K562 (cell line): ENCODE data around the gene POU3F1. TPM values are rescaled to one million over a fixed set of nuclear protein-coding genes. Genes with fewer than 3 reads are reported as not detected.

Source experiments
- AFF4 ChIP-seq: sonication (generic); formaldehyde crosslinking; IDR thresholded peaks from 2 replicates; pipeline ENCODE4 v1.8.0; 2023; ENCODE audit warnings: mild to moderate bottlenecking, missing genetic modification reagents
- BCOR ChIP-seq: fragments of 450-650 bp; IDR thresholded peaks from 2 replicates; pipeline ENCODE4 v1.6.1; 2016
- BRF2 ChIP-seq: IDR thresholded peaks from 3 replicates; pipeline ENCODE4 v1.6.1; 2011; ENCODE audit warnings: borderline replicate concordance, mild to moderate bottlenecking; ENCODE audit not compliant: insufficient read length, insufficient read depth
- EGR1 ChIP-seq: fragments of 450-650 bp; conservative IDR thresholded peaks from 2 replicates; pipeline ENCODE4 v1.6.1; 2017; ENCODE audit warnings: mild to moderate bottlenecking
- KDM2B ChIP-seq: fragments of 250-450 bp; sonication (Bioruptor Pico); IDR thresholded peaks from 2 replicates; pipeline ENCODE4 v1.8.0; 2021; ENCODE audit warnings: mild to moderate bottlenecking, moderate library complexity
- MBD2 ChIP-seq: sonication (generic); IDR thresholded peaks from 2 replicates; pipeline ENCODE4 v1.6.1; 2016; ENCODE audit warnings: low read depth, borderline replicate concordance
- MNT ChIP-seq, 2 experiments: fragments of 450-650 bp; conservative IDR thresholded peaks; 2 replicates each; pipeline ENCODE4 v1.6.1; 2017; ENCODE audit warnings: mild to moderate bottlenecking in 2 of 2, moderate library complexity in 2 of 2
- PATZ1 ChIP-seq: fragments of 250-450 bp; sonication (Bioruptor Pico); IDR thresholded peaks from 2 replicates; pipeline ENCODE4 v1.5.0; 2020; ENCODE audit warnings: mild to moderate bottlenecking, borderline replicate concordance
- RAD21 ChIP-seq, 2 experiments: fragments of 250-450 bp in 1 of 2; fragments of 450-650 bp in 1 of 2; sonication (Bioruptor Pico) in 1 of 2; formaldehyde crosslinking in 1 of 2; IDR thresholded peaks in 1 of 2; conservative IDR thresholded peaks in 1 of 2; 2 replicates each; pipeline versions ENCODE4 v1.4.0 to v1.8.0; 2020 to 2022; ENCODE audit warnings: mild to moderate bottlenecking in 2 of 2, moderate library complexity in 1 of 2
- RBM25 ChIP-seq: fragments of 200-400 bp; formaldehyde crosslinking; IDR thresholded peaks from 2 replicates; pipeline ENCODE4 v1.6.1; 2018; ENCODE audit warnings: low read length, low read depth, moderate library complexity; ENCODE audit not compliant: severe bottlenecking
- RBM34 ChIP-seq: fragments of 200-400 bp; formaldehyde crosslinking; IDR thresholded peaks from 2 replicates; pipeline ENCODE4 v1.6.1; 2018; ENCODE audit warnings: low read length, borderline replicate concordance; ENCODE audit not compliant: insufficient read depth
- SP2 ChIP-seq: IDR thresholded peaks from 2 replicates; pipeline ENCODE4 v1.6.1; 2011; ENCODE audit warnings: mild to moderate bottlenecking, low read depth, low read length, moderate library complexity; ENCODE audit not compliant: poor library complexity, severe bottlenecking; ENCODE audit errors: extremely low read depth
- ZBTB1 ChIP-seq: sonication (generic); formaldehyde crosslinking; IDR thresholded peaks from 2 replicates; pipeline ENCODE4 v1.8.1; 2023; ENCODE audit warnings: missing genetic modification reagents, low read depth, mild to moderate bottlenecking, borderline replicate concordance
- ZNF740 ChIP-seq, 3 experiments: fragments of 200-800 bp in 1 of 3; sonication (Bioruptor generic) in 1 of 3; sonication (generic) in 1 of 3; formaldehyde crosslinking in 1 of 3; IDR thresholded peaks; 2 replicates each; pipeline versions ENCODE4 v1.6.1 to v1.8.0; 2016 to 2022; ENCODE audit warnings: mild to moderate bottlenecking in 2 of 3, missing compliant biosample characterization in 2 of 3, missing genetic modification characterization in 2 of 3, missing genetic modification reagents in 1 of 3
- polyA plus RNA-seq, 8 experiments: library from polyadenylated mRNA; depleted of rRNA in 4 of 8; stranded (reverse) in 5 of 8; unstranded in 3 of 8; fragments of >200 nt; fragmentation: Nextera tagmentation in 2 of 8; fragmentation: Illumina TruSeq in 1 of 8; extraction: Ambion mirVana in 2 of 8; extraction: Trizol in 1 of 8; gene quantifications; 2 replicates each; pipeline versions ENCODE4 v1.2.1 to v1.2.3, GENCODE V29; 2011 to 2014; ENCODE audit warnings: inconsistent platforms in 1 of 8, missing spikeins in 1 of 8
- total RNA-seq, 7 experiments: library from RNA; depleted of rRNA in 6 of 7; stranded (reverse); fragments of >200 nt in 6 of 7; fragmentation: Illumina TruSeq in 2 of 7; extraction: Trizol in 2 of 7; gene quantifications; 2 replicates each; pipeline versions ENCODE4 v1.2.1 to v1.2.3, GENCODE V29; 2011 to 2021; ENCODE audit warnings: low replicate concordance in 1 of 7

POU3F1 gene
- total and polyA plus RNA-seq, 9 of the 15 experiments (the other 6 are each of a cell fraction or from before 2014, with no cell fraction given), result 0.09 TPM; not detected in 8

GRCh38 chr1:38046884-38047602 lies 450 bp upstream of the POU3F1 start (continued):
- TF ChIP-seq AFF4 (CRISPR knock-in tag) (no peak), MNT (conservative IDR thresholded peaks at IDR 0.05) (peak; percentile 94 to 97), RBM25 (peak; percentile 71), ZNF740 (CRISPR knock-in tag; IDR thresholded peaks at IDR 0.05) (peak; percentile 45; the same call in 1 of the 2 replicates), ZNF740 (tag; IDR thresholded peaks at IDR 0.05) (0 out of 4 replicates have a peak, but pooled peaks of 1 of the 2 experiments have one; percentile 28), PATZ1 (CRISPR knock-in tag) (no peak), KDM2B (0 out of 2 replicates have a peak, but pooled peaks have one; percentile 18), MBD2 (0 out of 2 replicates have a peak, but pooled peaks have one; percentile 19), BRF2 (no peak), ZBTB1 (CRISPR knock-in tag) (0 out of 2 replicates have a peak, but pooled peaks have one; percentile 17), SP2 (peak; percentile 53), RBM34 (0 out of 2 replicates have a peak, but pooled peaks have one; percentile 37), BCOR (peak; percentile 15; the same call in 1 of the 2 replicates), EGR1 (peak; percentile 87), RAD21 (CRISPR knock-in tag; conservative IDR thresholded peaks at IDR 0.05 in 1 of 2, IDR thresholded peaks at IDR 0.05 in 1 of 2) (peak in 1 of 2 experiments; percentile 32; a peak in 1 of 4 replicates)
